Measurements from ENCODE around the gene PRICKLE1. TPM values are rescaled to one million over a fixed set of nuclear protein-coding genes. Genes with fewer than 3 reads are reported as not detected.

The PRICKLE1 gene
- total and polyA plus RNA-seq, 9 of the 15 experiments (the other 6 are each of a cell fraction or from before 2014, with no cell fraction given), result 0.22 to 0.85 (median 0.31) TPM

DNA sequence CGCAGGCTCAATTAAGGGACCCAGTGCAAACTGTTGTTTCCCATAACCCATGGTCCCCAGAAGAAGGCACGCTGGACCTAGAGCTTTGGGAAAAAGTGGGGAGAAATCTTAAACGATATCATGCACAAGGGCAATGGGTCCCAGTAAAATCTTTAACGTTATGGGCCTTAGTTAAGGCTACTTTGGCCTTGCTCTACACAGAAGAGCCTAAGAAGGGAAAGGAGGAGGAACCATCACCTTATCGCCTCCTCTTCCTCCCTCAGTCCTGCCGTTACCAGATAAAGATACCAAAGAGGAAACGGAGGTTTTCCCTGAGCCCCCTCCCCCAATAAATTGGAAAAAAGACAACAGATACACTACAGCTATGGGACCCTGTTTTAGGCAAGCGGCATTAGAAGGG is 146.7 kb downstream of the PRICKLE1 start (continued):
- TF ChIP-seq, protein P1, sequence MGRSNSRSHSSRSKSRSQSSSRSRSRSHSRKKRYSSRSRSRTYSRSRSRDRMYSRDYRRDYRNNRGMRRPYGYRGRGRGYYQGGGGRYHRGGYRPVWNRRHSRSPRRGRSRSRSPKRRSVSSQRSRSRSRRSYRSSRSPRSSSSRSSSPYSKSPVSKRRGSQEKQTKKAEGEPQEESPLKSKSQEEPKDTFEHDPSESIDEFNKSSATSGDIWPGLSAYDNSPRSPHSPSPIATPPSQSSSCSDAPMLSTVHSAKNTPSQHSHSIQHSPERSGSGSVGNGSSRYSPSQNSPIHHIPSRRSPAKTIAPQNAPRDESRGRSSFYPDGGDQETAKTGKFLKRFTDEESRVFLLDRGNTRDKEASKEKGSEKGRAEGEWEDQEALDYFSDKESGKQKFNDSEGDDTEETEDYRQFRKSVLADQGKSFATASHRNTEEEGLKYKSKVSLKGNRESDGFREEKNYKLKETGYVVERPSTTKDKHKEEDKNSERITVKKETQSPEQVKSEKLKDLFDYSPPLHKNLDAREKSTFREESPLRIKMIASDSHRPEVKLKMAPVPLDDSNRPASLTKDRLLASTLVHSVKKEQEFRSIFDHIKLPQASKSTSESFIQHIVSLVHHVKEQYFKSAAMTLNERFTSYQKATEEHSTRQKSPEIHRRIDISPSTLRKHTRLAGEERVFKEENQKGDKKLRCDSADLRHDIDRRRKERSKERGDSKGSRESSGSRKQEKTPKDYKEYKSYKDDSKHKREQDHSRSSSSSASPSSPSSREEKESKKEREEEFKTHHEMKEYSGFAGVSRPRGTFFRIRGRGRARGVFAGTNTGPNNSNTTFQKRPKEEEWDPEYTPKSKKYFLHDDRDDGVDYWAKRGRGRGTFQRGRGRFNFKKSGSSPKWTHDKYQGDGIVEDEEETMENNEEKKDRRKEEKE (IDR thresholded peaks at IDR 0.05; ENCODE audit: borderline replicate concordance in 1 of 2, control insufficient read depth in 1 of 2, low read depth in 2 of 2, low read length in 1 of 2), result no peak
- TF ChIP-seq POLR2H (tag; IDR thresholded peaks at IDR 0.05; ENCODE audit: low read depth) (no peak), ZNF282 (CRISPR knock-in tag; IDR thresholded peaks at IDR 0.05) (no peak), BACH1 (tag; IDR thresholded peaks at IDR 0.05) (no peak), TAL1 (IDR thresholded peaks at IDR 0.05) (peak; percentile 77), ZNF165 (CRISPR knock-in tag; IDR thresholded peaks at IDR 0.05; ENCODE audit: borderline replicate concordance) (no peak), HDAC3 (IDR thresholded peaks at IDR 0.05; ENCODE audit: borderline replicate concordance, partially characterized antibody) (no peak), ZNF316 (IDR thresholded peaks at IDR 0.05) (no peak), COPS2 (conservative IDR thresholded peaks at IDR 0.05) (no peak), HSF4 (CRISPR knock-in tag; IDR thresholded peaks at IDR 0.05; ENCODE audit: borderline replicate concordance) (no peak), RFX5 (IDR thresholded peaks at IDR 0.05; ENCODE audit: low read depth, low read length) (no peak), JUN (IDR thresholded peaks at IDR 0.05; ENCODE audit: borderline replicate concordance, low read depth, low read length) (no peak), JUN (CRISPR knock-in tag; IDR thresholded peaks at IDR 0.05; ENCODE audit: borderline replicate concordance) (no peak), TCF3 (CRISPR knock-in tag; IDR thresholded peaks at IDR 0.05) (peak; percentile 81)
- TF ChIP-seq, protein P2, sequence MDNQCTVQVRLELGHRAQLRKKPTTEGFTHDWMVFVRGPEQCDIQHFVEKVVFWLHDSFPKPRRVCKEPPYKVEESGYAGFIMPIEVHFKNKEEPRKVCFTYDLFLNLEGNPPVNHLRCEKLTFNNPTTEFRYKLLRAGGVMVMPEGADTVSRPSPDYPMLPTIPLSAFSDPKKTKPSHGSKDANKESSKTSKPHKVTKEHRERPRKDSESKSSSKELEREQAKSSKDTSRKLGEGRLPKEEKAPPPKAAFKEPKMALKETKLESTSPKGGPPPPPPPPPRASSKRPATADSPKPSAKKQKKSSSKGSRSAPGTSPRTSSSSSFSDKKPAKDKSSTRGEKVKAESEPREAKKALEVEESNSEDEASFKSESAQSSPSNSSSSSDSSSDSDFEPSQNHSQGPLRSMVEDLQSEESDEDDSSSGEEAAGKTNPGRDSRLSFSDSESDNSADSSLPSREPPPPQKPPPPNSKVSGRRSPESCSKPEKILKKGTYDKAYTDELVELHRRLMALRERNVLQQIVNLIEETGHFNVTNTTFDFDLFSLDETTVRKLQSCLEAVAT (IDR thresholded peaks at IDR 0.05), result 0 out of 4 replicates have a peak, but pooled peaks of 1 of the 2 experiments have one; percentile 19
- TF ChIP-seq, protein P3, sequence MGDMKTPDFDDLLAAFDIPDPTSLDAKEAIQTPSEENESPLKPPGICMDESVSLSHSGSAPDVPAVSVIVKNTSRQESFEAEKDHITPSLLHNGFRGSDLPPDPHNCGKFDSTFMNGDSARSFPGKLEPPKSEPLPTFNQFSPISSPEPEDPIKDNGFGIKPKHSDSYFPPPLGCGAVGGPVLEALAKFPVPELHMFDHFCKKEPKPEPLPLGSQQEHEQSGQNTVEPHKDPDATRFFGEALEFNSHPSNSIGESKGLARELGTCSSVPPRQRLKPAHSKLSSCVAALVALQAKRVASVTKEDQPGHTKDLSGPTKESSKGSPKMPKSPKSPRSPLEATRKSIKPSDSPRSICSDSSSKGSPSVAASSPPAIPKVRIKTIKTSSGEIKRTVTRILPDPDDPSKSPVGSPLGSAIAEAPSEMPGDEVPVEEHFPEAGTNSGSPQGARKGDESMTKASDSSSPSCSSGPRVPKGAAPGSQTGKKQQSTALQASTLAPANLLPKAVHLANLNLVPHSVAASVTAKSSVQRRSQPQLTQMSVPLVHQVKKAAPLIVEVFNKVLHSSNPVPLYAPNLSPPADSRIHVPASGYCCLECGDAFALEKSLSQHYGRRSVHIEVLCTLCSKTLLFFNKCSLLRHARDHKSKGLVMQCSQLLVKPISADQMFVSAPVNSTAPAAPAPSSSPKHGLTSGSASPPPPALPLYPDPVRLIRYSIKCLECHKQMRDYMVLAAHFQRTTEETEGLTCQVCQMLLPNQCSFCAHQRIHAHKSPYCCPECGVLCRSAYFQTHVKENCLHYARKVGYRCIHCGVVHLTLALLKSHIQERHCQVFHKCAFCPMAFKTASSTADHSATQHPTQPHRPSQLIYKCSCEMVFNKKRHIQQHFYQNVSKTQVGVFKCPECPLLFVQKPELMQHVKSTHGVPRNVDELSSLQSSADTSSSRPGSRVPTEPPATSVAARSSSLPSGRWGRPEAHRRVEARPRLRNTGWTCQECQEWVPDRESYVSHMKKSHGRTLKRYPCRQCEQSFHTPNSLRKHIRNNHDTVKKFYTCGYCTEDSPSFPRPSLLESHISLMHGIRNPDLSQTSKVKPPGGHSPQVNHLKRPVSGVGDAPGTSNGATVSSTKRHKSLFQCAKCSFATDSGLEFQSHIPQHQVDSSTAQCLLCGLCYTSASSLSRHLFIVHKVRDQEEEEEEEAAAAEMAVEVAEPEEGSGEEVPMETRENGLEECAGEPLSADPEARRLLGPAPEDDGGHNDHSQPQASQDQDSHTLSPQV (IDR thresholded peaks at IDR 0.05), result peak; percentile 68; the same call in 1 of the 2 replicates
- TF ChIP-seq, protein P4, sequence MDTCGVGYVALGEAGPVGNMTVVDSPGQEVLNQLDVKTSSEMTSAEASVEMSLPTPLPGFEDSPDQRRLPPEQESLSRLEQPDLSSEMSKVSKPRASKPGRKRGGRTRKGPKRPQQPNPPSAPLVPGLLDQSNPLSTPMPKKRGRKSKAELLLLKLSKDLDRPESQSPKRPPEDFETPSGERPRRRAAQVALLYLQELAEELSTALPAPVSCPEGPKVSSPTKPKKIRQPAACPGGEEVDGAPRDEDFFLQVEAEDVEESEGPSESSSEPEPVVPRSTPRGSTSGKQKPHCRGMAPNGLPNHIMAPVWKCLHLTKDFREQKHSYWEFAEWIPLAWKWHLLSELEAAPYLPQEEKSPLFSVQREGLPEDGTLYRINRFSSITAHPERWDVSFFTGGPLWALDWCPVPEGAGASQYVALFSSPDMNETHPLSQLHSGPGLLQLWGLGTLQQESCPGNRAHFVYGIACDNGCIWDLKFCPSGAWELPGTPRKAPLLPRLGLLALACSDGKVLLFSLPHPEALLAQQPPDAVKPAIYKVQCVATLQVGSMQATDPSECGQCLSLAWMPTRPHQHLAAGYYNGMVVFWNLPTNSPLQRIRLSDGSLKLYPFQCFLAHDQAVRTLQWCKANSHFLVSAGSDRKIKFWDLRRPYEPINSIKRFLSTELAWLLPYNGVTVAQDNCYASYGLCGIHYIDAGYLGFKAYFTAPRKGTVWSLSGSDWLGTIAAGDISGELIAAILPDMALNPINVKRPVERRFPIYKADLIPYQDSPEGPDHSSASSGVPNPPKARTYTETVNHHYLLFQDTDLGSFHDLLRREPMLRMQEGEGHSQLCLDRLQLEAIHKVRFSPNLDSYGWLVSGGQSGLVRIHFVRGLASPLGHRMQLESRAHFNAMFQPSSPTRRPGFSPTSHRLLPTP (IDR thresholded peaks at IDR 0.05; ENCODE audit: borderline replicate concordance, extremely low read depth, insufficient read length), result no peak
